Thoracic aorta (tissue), 2 donors: ENCODE results near the gene SMC4. TPM values are rescaled to one million over a fixed set of nuclear protein-coding genes. Genes with fewer than 3 reads are reported as not detected.

ENCODE experiments used
- ATAC-seq: fragments of 150-250 bp; one replicate; pipeline ENCODE4 v1.8.0; 2017; ENCODE audit warnings: low read depth; ENCODE audit not compliant: insufficient number of reproducible peaks, low FRiP score
- DNase-seq: peaks from one replicate; pipeline ENCODE4 v3.0.0-alpha.2; 2020; ENCODE audit warnings: low spot score
- H3K27ac ChIP-seq, 2 donors: fragments of 200-600 bp; sonication (generic); 1 replicate in 1 of 2; 2 replicates in 1 of 2; pipeline ENCODE4 v1.5.1; 2016; ENCODE audit warnings: mild to moderate bottlenecking in 2 of 2, moderate library complexity in 2 of 2
- H3K27me3 ChIP-seq: fragments of 200-600 bp; sonication (generic); replicated peaks from 2 replicates; pipeline ENCODE4 v1.6.0; 2016; ENCODE audit warnings: mild to moderate bottlenecking; ENCODE audit not compliant: insufficient read depth
- H3K36me3 ChIP-seq: fragments of 200-600 bp; sonication (generic); one replicate; pipeline ENCODE4 v1.5.1; 2016
- H3K4me1 ChIP-seq, 2 donors: fragments of 200-600 bp; sonication (generic); 1 replicate in 1 of 2; 2 replicates in 1 of 2; pipeline versions ENCODE4 v1.5.1 to v1.6.0; 2016; ENCODE audit warnings: low read depth in 2 of 2, mild to moderate bottlenecking in 1 of 2; ENCODE audit not compliant: control insufficient read depth in 1 of 2
- H3K4me3 ChIP-seq: fragments of 200-600 bp; sonication (generic); 2 replicates; pipeline ENCODE4 v1.5.1; 2016; ENCODE audit warnings: mild to moderate bottlenecking
- H3K9me3 ChIP-seq: fragments of 200-600 bp; sonication (generic); 2 replicates; pipeline ENCODE4 v1.5.1; 2016
- CTCF ChIP-seq: fragments of 200-600 bp; sonication (generic); IDR thresholded peaks from one replicate; pipeline ENCODE4 v1.5.1; 2019; ENCODE audit warnings: antibody characterized with exemption
- total RNA-seq, 2 donors: library from RNA; depleted of rRNA; stranded (reverse); fragments of >200 nt; gene quantifications; one replicate each; pipeline versions ENCODE4 v1.1.0 to v1.2.3, GENCODE V29; 2016

The SMC4 gene
- total RNA-seq, 2 donors from 2014 or later = 70.2 to 97.2 TPM

- H3K4me3 ChIP-seq = no peak overlapping the region
- peaks cover 0 to 14% of the 10 kb centered on the region in 2 donors for H3K4me1 ChIP-seq
- DNase-seq (no peak), ATAC-seq (no peak)
- H3K9me3 ChIP-seq = no peaks in the 10 kb centered on the region
- TF ChIP-seq CTCF = no peak
- no peaks in the 10 kb centered on the region for H3K27me3 ChIP-seq
- peak overlapping the region in 1 of 2 donors; percentile 38 for H3K27ac ChIP-seq
- H3K36me3 ChIP-seq = no peaks in the 10 kb centered on the region
Measured at GRCh38 chr3:160395297-160395696, 4.2 kb upstream of the SMC4 start.

DNA sequence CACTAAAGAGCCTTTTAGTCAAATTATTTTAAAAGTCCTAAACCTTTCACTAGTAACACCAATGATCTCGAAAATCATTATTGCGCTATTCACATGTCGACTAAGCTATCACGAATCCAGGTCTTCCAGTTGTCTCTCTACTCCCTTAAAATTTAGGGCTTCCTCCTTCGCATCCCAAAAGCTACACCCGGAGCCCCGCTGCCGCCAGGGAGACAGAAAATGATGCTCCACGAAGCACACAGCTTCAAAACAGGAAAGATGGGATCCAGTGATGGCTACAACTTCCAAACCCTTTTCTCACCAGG, 678 bp upstream of the SMC4 start:
- Histone ChIP-seq H3K9me3 (no peaks in the 10 kb centered on the region), H3K36me3 (no peaks in the 10 kb centered on the region), H3K4me3 (peak overlapping the region; percentile 86), H3K4me1 (peaks cover 0 to 18% of the 10 kb centered on the region in 2 donors), H3K27me3 (no peaks in the 10 kb centered on the region), H3K27ac (peak overlapping the region; percentile 85 to 93)
- ATAC-seq = no peak
- TF ChIP-seq CTCF = no peak
- DNase-seq = no peak

DNA sequence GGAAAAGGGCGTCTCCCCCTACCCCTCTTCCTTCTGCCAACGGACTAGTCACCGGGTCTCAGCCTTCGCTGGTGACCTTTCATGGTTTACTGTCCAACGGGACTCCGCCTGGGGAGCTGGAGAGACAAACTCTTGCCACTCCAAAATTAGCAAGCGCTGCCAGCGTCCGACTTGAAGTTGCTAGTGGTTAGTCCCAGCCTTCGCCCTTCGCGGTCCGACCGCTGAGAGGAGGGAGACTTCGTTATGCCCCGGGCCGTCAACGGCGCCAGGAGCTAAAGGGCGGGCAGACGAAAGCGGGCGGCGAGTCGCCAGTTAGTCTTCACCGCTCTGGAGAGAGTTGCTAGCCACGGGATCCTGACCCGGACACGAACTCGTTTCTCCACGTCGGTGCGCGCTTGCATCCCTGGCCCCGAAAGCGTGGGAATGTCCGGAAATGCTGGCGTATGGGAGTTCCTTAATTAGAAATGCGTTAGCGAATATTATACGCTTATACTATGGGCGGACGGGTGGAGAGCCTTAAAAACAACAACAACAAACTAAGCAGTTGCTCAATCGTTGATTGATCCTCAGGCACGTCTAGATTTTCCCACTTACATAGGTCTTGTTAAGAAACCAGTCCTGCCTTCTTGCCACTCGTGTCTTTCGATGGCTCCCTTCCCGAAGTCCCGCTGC, 716 bp downstream of the SMC4 start:
- H3K27ac ChIP-seq = peak overlapping the region; percentile 85 to 93
- DNase-seq (no peak), ATAC-seq (peak; percentile 0)
- no peaks in the 10 kb centered on the region for H3K36me3 ChIP-seq
- H3K9me3 ChIP-seq = no peaks in the 10 kb centered on the region
- peaks cover 0 to 18% of the 10 kb centered on the region in 2 donors for H3K4me1 ChIP-seq
- peak overlapping the region; percentile 86 for H3K4me3 ChIP-seq
- H3K27me3 ChIP-seq = no peaks in the 10 kb centered on the region
- no peak for TF ChIP-seq CTCF

DNA sequence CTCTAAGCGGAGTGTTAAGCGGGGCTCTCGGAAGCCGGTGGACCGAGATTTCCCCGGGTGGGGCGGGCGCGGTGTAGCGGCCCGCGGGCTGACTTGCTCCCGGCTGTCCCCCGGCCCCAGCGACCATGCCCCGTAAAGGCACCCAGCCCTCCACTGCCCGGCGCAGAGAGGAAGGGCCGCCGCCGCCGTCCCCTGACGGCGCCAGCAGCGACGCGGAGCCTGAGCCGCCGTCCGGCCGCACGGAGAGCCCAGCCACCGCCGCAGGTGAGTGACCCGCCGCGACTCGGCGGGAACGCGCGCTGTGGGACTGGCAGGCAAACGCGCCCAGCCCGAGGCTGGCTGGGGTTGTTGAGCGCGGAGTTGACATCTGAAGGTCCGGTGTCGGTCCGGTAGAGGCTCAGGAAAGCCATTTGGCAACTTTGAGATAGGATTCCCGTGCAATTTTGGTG, 1.3 kb downstream of the SMC4 start:
- H3K4me3 ChIP-seq = peak overlapping the region; percentile 86
- no peak for TF ChIP-seq CTCF
- peak overlapping the region; percentile 85 to 93 for H3K27ac ChIP-seq
- no peaks in the 10 kb centered on the region for H3K9me3 ChIP-seq
- ATAC-seq (no peak), DNase-seq (no peak)
- H3K36me3 ChIP-seq = no peaks in the 10 kb centered on the region
- H3K27me3 ChIP-seq = no peaks in the 10 kb centered on the region
- peaks cover 0 to 18% of the 10 kb centered on the region in 2 donors for H3K4me1 ChIP-seq

DNA sequence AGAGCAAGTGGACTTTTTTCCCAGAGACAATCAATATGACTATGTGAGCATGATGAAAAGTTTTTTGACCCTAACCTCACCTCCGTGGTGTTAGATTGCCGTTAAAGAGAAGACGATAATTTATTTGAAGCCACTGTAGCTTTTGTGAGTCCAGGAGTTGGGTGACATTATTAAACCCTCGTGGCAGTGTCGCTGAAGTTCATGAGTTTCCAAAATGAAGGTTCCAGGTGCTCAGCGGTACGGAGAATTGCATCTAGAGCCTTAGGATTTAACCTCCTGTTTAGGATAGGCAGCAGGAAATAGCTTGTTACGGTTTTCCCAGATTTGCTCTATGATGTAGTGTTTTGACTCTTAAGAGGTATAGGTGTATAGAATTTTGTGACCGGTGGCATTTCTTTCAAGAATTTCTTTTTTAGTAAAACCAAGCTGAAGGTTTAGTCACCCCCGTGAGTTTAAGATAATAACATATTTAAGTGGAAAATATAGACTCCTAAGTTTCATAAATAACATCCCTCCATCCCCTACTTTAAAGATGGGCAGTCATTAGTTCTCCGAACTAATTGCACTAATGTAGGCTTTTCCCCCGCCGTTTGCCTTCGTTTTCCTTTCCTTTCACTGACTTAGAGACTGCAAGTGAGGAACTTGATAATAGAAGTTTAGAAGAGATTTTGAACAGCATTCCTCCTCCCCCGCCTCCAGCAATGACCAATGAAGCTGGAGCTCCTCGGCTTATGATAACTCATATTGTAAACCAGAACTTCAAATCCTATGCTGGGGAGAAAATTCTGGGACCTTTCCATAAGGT, 2.0 kb downstream of the SMC4 start:
- Histone ChIP-seq H3K4me3 (peak overlapping the region; percentile 86), H3K27ac (peak overlapping the region; percentile 85 to 93), H3K9me3 (no peaks in the 10 kb centered on the region), H3K36me3 (no peaks in the 10 kb centered on the region), H3K4me1 (peaks cover 0 to 18% of the 10 kb centered on the region in 2 donors), H3K27me3 (no peaks in the 10 kb centered on the region)
- TF ChIP-seq CTCF = no peak
- DNase-seq (no peak), ATAC-seq (no peak)
